Sigmoid colon (tissue), 4 donors: ENCODE data around the gene MYH7B.

ENCODE experiments used
- CTCF ChIP-seq, 4 experiments: fragments of 450-650 bp in 3 of 4; fragments of 200-600 bp in 1 of 4; IDR thresholded peaks; one replicate each; pipeline ENCODE4 v1.5.1; 2016 to 2019; ENCODE audit warnings: antibody characterized with exemption in 4 of 4, mild to moderate bottlenecking in 3 of 4, moderate library complexity in 2 of 4
- EP300 ChIP-seq, 4 donors: sonication (generic); formaldehyde crosslinking; IDR thresholded peaks; one replicate each; pipeline ENCODE4 v1.6.1; 2017; ENCODE audit warnings: antibody characterized with exemption in 4 of 4
- POLR2A ChIP-seq, 2 donors: fragments of 450-650 bp; IDR thresholded peaks; one replicate each; pipeline ENCODE4 v1.6.1; 2016; ENCODE audit warnings: antibody characterized with exemption in 2 of 2, mild to moderate bottlenecking in 2 of 2, moderate library complexity in 2 of 2

- TF ChIP-seq CTCF (IDR thresholded peaks at IDR 0.05) (no peak), POLR2A (IDR thresholded peaks at IDR 0.05) (no peak), EP300 (IDR thresholded peaks at IDR 0.05) (no peak)
These were observed 35.1 kb downstream of the MYH7B start for GRCh38 chr20:34990661-34991214.
